Stimulated activated CD4-positive, alpha-beta T cell treated with anti-CD3 and anti-CD28 coated beads, Interleukin-15, amount 100 ng/mL, for 48 hours (primary cell): Measurements from ENCODE around the gene SCAMP3.
A peak's percentile ranks its signal among the peaks of the same experiment; 100 is the strongest.

ENCODE experiments used
- DNase-seq, 2 donors: peaks; one replicate each; pipeline ENCODE4 v3.0.0-alpha.2; 2020; ENCODE audit warnings: low read depth in 2 of 2

Gene SCAMP3

DNA sequence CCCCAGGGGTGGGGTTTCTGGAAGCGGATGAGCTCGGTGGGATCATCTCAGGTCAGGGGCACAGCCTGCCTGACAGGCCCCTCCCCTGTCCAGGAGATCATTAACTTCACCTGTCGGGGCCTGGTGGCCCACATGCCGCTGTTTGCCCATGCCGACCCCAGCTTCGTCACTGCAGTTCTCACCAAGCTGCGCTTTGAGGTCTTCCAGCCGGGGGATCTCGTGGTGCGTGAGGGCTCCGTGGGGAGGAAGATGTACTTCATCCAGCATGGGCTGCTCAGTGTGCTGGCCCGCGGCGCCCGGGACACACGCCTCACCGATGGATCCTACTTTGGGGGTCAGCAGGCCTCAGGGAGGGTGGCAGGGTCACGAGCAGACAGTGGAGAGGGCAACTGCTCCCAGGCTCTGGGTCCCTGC, 23.5 kb upstream of the SCAMP3 start:
- DNase-seq, result no peak

DNA sequence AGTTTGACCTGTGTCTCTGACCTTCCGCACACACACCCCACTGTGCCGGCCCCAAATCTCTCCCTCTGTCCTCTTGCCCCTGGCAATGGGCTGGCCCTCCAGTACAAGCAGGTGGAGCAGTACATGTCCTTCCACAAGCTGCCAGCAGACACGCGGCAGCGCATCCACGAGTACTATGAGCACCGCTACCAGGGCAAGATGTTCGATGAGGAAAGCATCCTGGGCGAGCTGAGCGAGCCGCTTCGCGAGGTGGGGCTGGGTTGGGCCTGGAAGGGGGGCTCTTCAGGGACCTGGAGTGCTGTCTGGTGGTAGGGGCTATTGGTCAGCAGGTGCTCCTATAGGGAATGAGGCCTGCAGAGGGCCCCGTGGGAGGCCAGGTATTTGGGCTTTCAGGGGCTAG, 22.9 kb upstream of the SCAMP3 start:
- DNase-seq, result no peak

DNA sequence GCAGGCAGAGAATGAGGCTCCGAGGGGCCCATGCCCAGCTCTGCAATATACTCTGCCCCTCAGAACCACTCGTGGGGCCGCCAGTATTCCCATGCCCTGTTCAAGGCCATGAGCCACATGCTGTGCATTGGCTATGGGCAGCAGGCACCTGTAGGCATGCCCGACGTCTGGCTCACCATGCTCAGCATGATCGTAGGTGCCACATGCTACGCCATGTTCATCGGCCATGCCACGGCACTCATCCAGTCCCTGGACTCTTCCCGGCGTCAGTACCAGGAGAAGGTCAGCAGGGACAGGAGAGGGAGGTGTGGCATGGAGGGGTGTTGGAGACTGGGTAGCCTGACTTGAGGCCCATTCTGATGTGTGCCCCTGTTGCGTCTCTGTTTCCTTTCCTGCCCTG, 22.3 kb upstream of the SCAMP3 start:
- no peak for DNase-seq

DNA sequence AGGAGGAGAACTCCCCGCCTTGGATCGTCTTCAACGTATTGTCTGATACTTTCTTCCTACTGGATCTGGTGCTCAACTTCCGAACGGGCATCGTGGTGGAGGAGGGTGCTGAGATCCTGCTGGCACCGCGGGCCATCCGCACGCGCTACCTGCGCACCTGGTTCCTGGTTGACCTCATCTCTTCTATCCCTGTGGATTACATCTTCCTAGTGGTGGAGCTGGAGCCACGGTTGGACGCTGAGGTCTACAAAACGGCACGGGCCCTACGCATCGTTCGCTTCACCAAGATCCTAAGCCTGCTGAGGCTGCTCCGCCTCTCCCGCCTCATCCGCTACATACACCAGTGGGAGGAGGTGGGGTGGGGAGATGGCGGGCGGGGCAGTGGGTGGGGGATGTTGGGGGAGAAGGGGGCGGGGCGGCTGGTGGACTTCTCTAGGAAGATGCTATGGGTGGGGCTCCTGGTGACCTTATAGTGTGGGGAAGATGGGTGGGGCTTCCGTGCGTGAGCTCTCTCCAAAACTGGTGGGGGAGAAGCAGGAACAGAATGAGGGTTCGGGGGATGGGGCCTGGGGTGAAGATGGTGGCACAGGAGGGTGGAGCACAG, 20.4 kb upstream of the SCAMP3 start:
- no peak for DNase-seq

DNA sequence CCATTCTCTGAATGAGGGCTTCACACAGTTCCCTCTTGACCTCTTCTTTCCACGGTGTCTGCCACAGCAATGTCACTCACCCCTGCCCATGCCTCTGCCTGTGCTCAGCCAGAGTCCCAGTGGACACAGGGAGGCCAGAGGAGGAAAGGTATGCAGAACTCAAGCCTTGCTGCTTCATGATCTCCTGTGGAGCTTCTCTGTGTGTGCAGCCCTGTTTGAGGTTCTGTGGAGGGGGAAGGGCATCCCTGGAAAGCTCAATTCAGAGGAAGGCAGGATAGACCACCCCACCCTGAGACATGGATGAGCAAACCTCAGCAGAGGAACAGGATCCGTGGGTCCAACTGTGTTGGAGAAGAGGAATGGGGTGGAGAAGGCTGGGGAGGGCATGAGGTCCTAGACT, 17.1 kb upstream of the SCAMP3 start:
- DNase-seq, result no peak

DNA sequence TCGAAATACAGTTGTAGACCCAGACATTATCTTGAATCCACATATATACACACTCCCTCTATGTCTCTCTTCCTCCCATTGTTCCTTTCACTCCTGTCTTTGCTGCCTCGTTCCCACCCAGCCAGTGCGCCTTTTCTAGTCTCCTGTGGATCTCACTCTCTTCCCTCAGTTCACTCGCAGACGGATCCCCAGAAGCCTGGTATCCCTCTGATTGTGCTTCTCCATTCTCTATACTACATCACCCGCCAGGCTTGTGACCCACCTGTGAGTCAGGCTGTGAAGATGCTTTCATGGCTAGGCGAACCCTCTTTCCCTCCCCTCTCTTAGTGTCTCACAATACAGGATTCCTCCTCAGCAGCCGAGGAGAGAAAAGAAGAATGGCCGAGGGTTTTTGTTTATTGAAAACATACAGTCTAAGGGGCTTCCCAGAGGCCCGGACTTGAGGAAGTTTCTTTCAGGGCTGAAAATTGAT, 16.6 kb upstream of the SCAMP3 start:
- no peak for DNase-seq

DNA sequence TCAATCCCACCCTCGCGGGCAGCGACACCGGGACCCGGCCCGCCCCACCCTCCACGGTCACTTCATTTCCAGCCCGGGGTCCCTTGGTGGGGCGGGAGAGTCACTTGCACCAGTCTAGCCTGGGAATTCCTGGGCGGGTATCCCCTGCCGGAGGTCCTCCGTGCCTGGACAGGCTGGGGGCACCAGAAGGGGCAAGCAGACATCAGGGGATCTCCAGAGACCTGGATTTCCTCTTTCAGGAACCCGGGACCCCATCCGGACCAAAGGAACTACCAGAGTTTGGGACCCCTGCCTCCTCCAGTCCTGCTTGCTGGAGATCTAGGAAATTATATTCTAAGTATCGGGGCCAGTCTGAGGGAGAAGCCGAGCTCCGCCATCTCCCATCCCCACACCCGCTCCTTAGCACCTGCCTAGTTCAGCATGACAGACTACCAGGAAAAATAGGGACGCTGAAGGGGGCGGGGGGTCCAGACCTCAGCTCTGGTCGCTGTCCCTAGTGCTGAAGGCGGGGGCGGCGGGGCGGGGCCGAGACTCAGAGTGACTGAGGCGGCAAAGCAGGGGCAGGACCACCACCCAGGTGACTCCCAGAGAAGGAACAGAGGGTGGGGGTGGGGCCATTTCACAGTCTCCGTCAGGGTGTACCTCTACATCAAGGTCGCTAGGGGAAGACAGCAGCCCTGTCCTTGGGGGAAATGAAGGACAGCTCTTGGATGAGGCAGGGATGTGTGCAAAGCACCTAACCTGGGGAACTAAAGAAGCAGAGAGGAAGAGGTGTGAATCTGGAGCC, 15.9 kb upstream of the SCAMP3 start:
- peak; percentile 61 to 75 for DNase-seq

DNA sequence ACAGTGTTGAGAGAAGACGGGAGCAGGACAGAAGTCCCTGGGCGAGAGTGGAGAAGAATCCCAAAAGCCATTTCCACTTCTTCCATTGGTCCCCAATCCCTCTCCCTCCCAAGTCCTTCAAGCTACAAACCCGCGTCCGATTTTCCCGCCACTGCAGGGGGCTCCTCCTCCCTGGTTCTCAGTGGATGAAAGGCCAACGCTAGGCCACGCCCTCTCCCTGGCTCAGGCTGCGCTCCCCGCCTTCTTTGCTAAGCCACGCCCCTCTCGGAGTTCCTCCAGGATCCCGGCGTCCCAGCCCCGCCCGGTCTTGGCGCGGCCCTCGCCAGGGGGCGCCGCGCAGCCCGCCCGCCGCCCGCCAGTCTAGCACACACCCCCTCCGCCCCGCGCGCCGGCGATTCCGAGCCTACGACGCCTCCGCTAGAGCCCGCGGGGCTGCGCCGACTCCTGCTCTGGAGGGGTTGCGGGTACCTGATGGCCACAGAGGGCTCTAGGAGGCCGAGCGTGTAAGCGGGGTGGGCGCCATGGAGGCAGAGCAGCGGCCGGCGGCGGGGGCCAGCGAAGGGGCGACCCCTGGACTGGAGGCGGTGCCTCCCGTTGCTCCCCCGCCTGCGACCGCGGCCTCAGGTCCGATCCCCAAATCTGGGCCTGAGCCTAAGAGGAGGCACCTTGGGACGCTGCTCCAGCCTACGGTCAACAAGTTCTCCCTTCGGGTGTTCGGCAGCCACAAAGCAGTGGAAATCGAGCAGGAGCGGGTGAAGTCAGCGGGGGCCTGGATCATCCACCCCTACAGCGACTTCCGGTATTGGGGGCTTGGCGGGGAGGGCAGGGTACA, 15.1 kb upstream of the SCAMP3 start, which contains the start of gene HCN3:
Gene HCN3, plus strand, starts transcription at position 394 of the 832 bp plus-strand sequence. Its CDS starts 128 bp downstream, at position 522.
- DNase-seq, result peak; percentile 88 to 95

DNA sequence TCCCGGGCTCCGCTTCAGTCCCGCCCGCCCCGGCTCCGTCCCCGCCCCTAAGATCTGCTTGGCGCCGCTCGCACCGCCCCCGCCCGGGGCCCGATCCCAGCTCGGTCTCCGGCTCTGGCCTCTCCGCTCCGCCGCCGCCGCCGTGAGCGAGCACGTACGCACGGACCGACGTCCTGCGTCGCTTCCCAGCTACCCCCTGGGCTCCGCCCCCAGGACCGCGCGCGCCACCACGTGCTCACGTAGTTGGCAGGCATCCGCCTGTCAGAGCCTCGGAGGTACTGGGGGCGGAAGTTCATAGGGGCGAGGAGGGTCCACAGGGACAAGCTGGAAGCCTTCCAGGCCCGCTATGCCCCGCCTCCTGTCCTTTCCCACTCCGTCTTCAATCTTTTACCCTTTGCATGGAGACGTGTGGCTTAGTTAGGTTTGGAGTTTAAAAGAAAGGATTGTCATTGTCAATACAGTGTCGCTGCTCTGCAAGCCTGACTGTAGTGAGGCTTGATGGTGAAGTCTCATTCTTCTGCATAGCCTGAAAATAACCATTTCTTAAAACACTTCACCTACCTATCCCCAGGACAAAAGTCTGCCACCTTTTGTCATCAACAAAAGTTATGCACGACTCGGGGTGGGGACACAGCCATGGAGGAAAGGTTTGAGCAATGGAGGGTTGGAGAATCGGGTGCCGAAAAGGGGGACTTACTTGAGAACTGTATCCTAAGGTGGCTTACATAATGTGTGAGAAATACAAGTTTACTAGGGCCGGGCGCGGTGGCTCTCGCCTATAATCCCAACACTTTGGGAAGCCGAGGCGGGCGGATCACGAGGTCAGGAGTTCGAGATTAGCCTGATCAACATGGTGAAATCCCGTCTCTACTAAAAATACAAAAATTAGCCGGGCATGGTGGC, 11.4 kb upstream of the SCAMP3 start, which contains the start of gene CLK2:
Gene CLK2, minus strand, starts transcription at position 162 of the 903 bp plus-strand sequence. CDS start 2,527 bp downstream, outside the sequence.
- peak; percentile 94 to 98 for DNase-seq

DNA sequence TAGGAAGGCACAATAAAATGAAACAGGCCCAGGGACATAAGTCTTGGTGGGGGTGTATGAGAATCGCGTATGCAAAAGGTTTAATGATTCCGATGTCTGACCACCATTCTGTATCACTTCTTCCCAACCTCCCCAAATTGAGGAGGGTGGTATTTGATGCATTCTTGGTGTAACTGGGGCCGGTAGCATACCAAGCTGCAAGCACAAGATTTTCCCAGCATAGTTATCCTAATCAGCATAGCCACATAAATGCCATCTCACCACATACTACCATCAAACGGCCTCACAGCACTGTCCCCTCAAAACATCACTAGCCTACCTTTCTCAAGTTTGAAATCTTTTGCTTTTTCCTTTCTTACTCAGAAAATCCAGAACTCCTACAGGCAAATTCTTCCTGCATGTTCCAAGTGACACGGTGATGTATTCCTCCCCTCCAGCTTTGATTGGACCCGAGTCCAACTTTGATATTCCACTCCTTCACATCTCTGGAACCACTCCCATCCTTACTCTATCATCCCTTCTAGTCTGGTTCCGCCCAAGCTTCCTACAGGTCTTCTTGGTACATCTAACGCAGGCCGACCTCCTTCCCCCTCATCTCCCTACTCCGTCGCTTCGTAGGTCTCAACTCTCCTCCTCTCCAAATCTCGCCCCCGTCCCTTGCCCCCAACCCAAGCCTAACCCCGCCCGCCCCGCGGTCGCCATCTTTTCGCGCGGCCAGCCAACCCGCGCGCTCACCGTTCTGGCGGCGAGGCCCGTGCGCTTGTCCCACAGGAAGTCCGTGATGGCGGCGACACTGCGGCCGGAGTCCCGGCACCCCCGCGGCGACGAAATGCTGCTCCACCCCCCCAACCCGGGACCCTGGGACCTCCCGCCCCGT, 10.5 kb upstream of the SCAMP3 start:
- DNase-seq, result peak in 1 of 2 donors; percentile 64

DNA sequence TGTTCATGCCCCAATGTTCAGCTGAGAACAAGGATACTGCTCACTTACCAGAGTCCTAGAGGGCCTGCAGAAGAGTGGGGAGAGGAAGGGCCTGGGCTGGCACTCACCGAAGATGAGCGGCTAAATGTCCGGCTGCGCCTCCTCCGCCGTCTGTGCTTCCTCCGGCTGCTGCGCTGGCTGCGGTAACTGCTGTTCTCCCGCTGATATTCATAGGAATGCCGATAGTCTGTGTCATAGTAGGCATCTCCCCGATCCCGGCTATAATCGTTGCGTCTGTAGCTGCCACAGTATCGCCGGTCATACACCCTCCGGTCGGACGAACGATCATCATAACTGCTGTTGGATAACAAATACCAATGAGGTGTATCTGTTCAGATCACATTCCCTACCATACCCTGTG, 7.2 kb upstream of the SCAMP3 start:
- DNase-seq, result no peak

DNA sequence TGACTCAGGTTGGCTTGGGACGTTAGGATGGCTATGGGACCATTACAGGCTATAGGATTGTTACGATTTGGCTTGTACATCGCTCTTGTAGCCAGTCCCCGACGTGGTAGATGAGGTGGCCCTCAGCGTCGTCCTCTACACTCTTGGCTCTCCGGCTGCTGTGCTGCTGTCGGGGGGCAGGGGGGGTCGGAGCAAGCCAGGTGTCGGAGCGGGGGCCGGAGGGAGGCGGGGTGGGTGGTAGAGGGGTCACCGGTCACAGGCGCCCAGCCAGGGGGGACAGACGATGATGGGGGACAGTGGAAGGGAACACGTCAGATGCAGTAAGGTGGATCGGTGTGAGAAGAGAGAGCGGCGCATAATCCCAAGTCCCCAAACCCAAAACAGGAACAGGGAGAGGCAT, 6.5 kb upstream of the SCAMP3 start:
- DNase-seq, result no peak

DNA sequence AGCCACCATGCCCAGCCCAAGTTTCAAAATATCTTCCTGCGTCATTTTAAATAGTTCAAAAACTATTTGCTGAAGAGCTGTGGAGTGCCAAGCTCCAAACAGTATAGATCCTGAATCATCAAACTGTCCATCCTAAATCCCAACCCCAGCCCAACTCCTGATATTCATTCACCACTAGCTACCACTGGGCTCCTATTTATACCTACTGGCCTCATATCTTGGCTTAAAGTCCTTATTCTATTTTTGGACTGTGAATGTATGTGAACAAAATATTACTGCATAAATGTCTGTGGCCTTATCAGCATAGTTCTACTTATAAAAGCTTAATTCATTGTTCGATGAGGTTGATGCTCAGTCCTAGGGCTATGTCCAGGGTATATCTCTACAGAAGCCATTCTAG, 5.2 kb upstream of the SCAMP3 start:
- DNase-seq, result no peak

DNA sequence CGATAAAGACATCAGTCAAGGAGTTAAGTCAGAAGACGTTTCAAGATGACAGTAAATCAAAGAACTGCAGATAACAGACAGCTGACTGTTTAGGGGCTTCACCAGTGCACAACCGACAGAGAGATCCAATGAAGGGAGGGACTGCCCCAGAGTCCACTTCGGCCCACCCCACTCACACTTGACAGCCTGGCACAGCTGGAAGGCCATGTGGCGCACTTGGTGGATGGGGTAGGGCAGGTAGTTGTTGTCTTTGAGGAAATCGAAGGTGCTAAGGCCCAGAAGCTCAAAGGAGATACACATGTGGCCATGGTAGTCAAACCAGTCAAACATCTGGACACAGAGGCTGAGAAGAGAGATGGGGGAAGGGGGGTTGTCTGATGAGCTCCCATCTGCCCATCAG, 4.4 kb upstream of the SCAMP3 start:
- no peak for DNase-seq

DNA sequence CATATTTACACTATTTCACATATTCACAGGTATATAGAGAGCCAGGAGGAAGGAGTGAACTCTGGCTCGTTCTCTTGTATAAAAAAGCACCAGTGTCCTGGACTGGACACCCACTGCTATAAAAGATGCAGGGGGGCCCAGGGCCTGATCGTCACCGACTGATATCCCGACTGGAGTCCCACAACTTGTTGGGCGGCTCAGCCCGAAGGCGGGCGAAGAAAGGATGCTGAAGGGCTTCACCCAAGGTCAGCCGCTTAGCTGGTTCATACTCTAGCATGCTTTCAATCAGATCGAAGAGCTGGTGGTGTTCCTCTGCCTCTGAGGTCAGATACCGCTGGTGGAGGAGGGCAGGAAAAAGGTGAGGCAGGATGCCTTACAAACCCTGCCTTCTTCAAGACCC, 907 bp upstream of the SCAMP3 start:
- no peak for DNase-seq

DNA sequence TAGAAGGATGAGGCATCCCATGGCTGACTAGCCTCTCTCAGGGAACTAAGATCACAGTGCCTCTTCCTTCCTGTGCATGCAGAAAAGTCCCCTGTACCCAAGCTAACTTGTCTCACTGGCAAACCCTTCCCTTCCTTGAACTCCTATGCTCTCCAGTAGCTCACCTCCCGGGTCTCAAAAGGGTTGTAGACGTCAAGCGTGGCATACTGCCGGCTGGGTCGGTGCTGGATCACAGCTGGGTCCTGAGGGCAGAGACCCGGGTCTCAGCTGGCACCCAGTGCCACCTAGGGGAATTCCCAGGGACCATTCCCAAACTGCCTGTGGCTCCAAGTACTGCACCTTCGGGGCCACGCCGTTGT, 688 bp downstream of the SCAMP3 start:
- no peak for DNase-seq

DNA sequence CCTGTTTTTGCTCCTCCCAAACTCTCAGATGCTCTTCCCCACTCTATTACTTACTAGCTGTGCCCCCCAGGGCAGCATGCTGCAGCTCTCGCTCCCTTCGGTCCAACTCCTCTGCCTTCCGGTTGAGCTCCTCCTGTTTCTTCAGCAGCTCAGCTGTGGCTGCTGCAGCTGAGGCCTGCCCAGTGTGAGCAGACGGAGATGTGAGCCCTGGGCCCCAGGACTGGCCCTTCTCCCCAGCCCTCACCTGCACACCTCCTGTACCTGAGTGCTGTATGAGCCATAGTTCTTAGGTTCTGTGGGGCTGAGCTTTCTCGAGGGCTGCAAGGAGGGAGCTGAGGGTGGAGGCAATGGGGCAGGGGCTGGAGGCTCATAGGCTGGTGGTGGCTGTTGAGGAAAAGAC, 1.9 kb downstream of the SCAMP3 start:
- DNase-seq, result no peak

DNA sequence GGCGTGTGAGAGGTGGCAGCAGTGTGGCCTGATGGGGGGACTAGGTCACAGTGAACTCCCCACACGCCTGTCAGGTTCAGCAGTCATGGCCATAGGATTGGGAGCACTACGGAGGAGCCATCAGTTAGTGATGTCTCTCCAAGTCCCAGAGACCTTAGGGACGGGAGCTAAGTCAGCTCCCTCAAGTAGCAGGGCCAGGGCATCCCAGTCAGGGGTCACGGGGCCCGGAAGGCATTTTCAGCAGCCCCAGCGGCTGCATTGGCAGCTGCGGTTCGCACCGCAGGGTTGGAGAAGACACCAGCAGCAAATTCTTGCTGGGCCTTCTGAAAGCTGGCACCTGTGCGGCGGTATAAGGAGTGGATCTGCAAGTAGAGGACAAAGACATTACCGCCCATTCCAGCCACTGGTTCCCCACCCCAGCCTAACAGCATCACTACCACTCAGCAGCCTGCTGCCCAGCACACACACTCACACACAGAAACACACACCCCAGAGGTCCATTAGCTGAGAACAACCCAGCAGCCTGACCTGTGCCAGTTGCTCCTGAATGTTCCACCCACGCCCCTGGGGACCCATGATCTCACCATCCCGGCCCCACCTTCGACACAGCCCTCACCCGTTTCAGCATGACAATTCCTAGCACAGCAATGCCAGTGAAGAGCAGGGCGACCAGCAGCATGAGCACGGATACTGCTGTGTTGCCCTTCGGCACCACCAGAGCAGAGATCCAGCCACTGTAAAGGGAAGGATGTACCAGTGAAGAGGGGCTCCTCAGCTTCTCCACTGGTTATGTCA, 5.9 kb downstream of the SCAMP3 start:
- no peak for DNase-seq

DNA sequence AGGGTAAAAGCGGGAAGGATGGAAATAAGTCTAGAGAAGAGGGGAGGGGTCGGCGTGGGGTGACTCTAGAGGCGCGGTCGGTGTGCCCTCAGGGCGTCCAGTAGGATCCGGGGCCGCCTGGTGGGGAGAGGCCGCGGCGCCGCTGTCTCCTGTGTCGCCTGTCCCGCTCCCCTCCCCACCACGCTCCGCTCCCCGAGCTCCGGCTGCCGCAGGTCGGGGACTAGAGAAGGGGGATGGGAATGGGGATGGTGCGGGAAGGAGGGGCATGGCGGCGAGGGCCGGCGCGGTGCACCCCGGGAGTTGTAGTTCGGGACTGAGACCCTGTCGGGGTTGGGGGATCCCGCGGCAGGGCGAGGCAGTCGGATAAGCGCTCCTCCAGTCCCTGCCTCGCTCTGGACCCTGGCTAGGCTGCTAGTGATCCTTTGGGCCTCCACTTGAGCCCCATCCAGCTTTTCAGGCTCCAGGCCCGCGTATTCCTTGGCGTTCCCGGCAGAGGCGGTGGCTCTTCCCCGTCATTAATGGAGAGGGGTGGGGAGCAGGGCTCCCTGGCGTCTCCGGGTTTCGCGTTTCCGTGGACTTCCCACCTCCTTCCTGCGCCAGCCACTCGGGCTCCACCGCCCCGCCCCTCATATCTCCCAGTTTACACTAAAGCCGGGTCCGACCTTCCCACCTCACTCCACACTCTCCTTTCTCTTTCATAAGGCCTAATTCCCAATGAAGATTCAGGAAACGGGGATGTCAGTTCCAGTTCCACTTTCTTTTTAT, 6.7 kb downstream of the SCAMP3 start, which contains the start of gene ENTREP3:
Gene ENTREP3, minus strand, starts transcription at position 241 of the 765 bp plus-strand sequence. CDS start 606 bp downstream, outside the sequence.
- peak; percentile 69 to 76 for DNase-seq
